ENCODE data around the gene TMEM86A.

TMEM86A gene

GRCh38 chr11:18701614-18702216 lies 3.1 kb downstream of the TMEM86A start:
- H3K27ac ChIP-seq = no peak overlapping the region
- no peak for TF ChIP-seq CTCF (IDR thresholded peaks at IDR 0.05)
- no peak for TF ChIP-seq ZFX (IDR thresholded peaks at IDR 0.05; ENCODE audit: borderline replicate concordance)

GRCh38 chr11:18703001-18703763 lies 4.6 kb downstream of the TMEM86A start:
- H3K27ac ChIP-seq = no peak overlapping the region
- TF ChIP-seq ZFX (IDR thresholded peaks at IDR 0.05; ENCODE audit: borderline replicate concordance) (no peak), CTCF (IDR thresholded peaks at IDR 0.05) (no peak)

- no peak overlapping the region for H3K27ac ChIP-seq
- TF ChIP-seq CTCF (IDR thresholded peaks at IDR 0.05) (no peak), ZFX (IDR thresholded peaks at IDR 0.05; ENCODE audit: borderline replicate concordance) (no peak)
Observed at GRCh38 chr11:18704045-18704645, 5.6 kb downstream of the TMEM86A start.

GRCh38 chr11:18704698-18705097 lies 6.1 kb downstream of the TMEM86A start:
- TF ChIP-seq ZFX (IDR thresholded peaks at IDR 0.05; ENCODE audit: borderline replicate concordance) (no peak), CTCF (IDR thresholded peaks at IDR 0.05) (no peak)
- H3K27ac ChIP-seq = no peak overlapping the region

- TF ChIP-seq ZFX (IDR thresholded peaks at IDR 0.05; ENCODE audit: borderline replicate concordance) (no peak), CTCF (IDR thresholded peaks at IDR 0.05) (no peak)
- H3K27ac ChIP-seq = no peak overlapping the region
Observed at GRCh38 chr11:18705651-18706281, 7.2 kb downstream of the TMEM86A start.

- TF ChIP-seq ZFX (IDR thresholded peaks at IDR 0.05; ENCODE audit: borderline replicate concordance) = no peak
- no peak for TF ChIP-seq CTCF (IDR thresholded peaks at IDR 0.05)
- H3K27ac ChIP-seq = no peak overlapping the region
Observed at GRCh38 chr11:18706330-18707243, 8.0 kb downstream of the TMEM86A start.

Data from 22Rv1 (cell line).